Measurements from ENCODE around the gene TBC1D10A.

The TBC1D10A gene

GRCh38 chr22:30326706-30327362 lies at the start of gene TBC1D10A:
Gene TBC1D10A (minus strand): TSS chr22:30326941. CDS start chr22:30326881, 60 bp downstream.
- peak; percentile 81 for DNase-seq

- DNase-seq = no peak
Observed at GRCh38 chr22:30375312-30375849, 48.6 kb upstream of the TBC1D10A start.

GRCh38 chr22:30373331-30374325 lies 46.9 kb upstream of the TBC1D10A start:
- no peak for DNase-seq

- DNase-seq = no peak
Observed at GRCh38 chr22:30372915-30373314, 46.2 kb upstream of the TBC1D10A start.

- DNase-seq = no peak
Observed at GRCh38 chr22:30371981-30372380, 45.2 kb upstream of the TBC1D10A start.

- DNase-seq = no peak
Observed at GRCh38 chr22:30371321-30371720, 44.6 kb upstream of the TBC1D10A start.

- no peak for DNase-seq
Observed at GRCh38 chr22:30370641-30371230, 44.0 kb upstream of the TBC1D10A start.

- no peak for DNase-seq
Observed at GRCh38 chr22:30368420-30368819, 41.7 kb upstream of the TBC1D10A start.

- DNase-seq = no peak
Observed at GRCh38 chr22:30365891-30366290, 39.1 kb upstream of the TBC1D10A start.

- no peak for DNase-seq
Observed at GRCh38 chr22:30362651-30363281, 36.0 kb upstream of the TBC1D10A start.

GRCh38 chr22:30361916-30362650 lies 35.3 kb upstream of the TBC1D10A start:
- DNase-seq = no peak

GRCh38 chr22:30358541-30358940 lies 31.8 kb upstream of the TBC1D10A start:
- DNase-seq = no peak

- no peak for DNase-seq
Observed at GRCh38 chr22:30357650-30358215, 31.0 kb upstream of the TBC1D10A start.

- DNase-seq = no peak
Observed at GRCh38 chr22:30357236-30357570, 30.5 kb upstream of the TBC1D10A start.

- peak; percentile 90 for DNase-seq
Observed at GRCh38 chr22:30356449-30357235, 29.9 kb upstream of the TBC1D10A start, which contains the start of the genes CCDC157 and SF3A1. Gene CCDC157 (plus strand): TSS chr22:30357007. CDS start chr22:30366001, 8,994 bp downstream. Gene SF3A1 (minus strand): TSS chr22:30356894. CDS start chr22:30356792, 102 bp downstream.

- no peak for DNase-seq
Observed at GRCh38 chr22:30354644-30355043, 27.9 kb upstream of the TBC1D10A start.

- DNase-seq = no peak
Observed at GRCh38 chr22:30351226-30351625, 24.5 kb upstream of the TBC1D10A start.

GRCh38 chr22:30348809-30349208 lies 22.1 kb upstream of the TBC1D10A start:
- DNase-seq = no peak

GRCh38 chr22:30348404-30348803 lies 21.7 kb upstream of the TBC1D10A start:
- DNase-seq = no peak

GRCh38 chr22:30347255-30347892 lies 20.6 kb upstream of the TBC1D10A start:
- no peak for DNase-seq

All from HCEC 1CT (cell line).